Measurements from ENCODE around the gene PTPN12.
"Not testable (repeated sequence)": the region's sequence is repeated elsewhere in the genome, so short reads cannot be mapped to it uniquely, and the experiment has no call there.

The PTPN12 gene

DNA sequence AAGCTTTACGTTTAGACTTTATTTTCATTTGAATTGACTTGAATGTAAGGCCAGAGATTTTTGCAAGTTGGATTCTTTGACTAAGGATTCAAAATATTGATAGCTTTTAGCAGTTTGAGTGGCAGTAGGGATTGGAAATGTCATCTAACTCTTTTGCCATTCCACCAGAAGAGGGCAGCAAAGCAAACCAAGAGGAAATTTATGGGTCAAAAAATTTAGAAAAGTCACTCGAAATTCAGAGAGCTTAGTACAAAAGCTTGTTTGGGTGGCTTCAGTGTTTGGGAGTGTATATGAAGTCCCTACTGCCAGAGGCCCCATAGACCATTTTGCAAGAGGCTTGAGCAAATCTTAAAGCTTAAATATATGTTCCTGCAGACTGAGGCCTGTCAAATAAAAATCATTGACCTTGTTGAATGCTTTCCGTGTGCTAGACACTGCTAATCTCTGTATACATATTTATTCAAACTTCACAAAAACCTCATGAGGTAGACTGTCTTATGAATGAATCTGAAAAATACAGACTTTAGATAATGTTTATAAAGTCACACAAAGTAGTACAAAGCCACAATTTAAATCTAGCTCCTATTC lies 114.6 kb downstream of the PTPN12 start:
- Histone ChIP-seq H3K36me3 (ENCODE audit: control insufficient read depth, insufficient read depth, low read length) (no peaks in the 10 kb centered on the region), H3K4me3 (replicated peaks; ENCODE audit: low read depth, low read length) (no peak overlapping the region), H3K27me3 (replicated peaks; ENCODE audit: control insufficient read depth, insufficient read depth, low read length) (no peaks in the 10 kb centered on the region)
- TF ChIP-seq, protein P1, sequence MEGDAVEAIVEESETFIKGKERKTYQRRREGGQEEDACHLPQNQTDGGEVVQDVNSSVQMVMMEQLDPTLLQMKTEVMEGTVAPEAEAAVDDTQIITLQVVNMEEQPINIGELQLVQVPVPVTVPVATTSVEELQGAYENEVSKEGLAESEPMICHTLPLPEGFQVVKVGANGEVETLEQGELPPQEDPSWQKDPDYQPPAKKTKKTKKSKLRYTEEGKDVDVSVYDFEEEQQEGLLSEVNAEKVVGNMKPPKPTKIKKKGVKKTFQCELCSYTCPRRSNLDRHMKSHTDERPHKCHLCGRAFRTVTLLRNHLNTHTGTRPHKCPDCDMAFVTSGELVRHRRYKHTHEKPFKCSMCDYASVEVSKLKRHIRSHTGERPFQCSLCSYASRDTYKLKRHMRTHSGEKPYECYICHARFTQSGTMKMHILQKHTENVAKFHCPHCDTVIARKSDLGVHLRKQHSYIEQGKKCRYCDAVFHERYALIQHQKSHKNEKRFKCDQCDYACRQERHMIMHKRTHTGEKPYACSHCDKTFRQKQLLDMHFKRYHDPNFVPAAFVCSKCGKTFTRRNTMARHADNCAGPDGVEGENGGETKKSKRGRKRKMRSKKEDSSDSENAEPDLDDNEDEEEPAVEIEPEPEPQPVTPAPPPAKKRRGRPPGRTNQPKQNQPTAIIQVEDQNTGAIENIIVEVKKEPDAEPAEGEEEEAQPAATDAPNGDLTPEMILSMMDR (IDR thresholded peaks at IDR 0.05; ENCODE audit: insufficient read depth, low read length, poor library complexity, severe bottlenecking), result peak; percentile 70
- no peak for DNase-seq (ENCODE audit: extremely low read depth, insufficient read length)

DNA sequence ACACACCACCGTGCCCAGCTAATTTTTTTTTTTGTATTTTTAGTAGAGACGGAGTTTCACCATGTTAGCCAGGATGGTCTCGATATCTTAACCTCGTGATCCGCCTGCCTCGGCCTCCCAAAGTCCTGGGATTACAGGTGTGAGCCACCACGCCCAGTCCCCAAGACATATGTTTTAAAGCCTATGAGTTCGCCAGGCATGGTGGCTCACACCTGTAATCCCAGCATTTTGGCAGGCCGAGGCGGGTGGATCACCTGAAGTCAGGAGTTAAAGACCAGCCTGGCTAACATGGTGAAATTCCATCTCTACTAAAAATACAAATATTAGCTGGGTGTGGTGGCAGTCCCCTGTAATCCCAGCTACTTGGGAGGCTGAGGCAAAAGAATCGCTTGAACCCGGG lies 115.7 kb downstream of the PTPN12 start:
- H3K4me3 ChIP-seq (replicated peaks; ENCODE audit: low read depth, low read length); DNase-seq (ENCODE audit: extremely low read depth, insufficient read length); H3K27me3 ChIP-seq (replicated peaks; ENCODE audit: control insufficient read depth, insufficient read depth, low read length); H3K36me3 ChIP-seq (ENCODE audit: control insufficient read depth, insufficient read depth, low read length): not testable (repeated sequence)

DNA sequence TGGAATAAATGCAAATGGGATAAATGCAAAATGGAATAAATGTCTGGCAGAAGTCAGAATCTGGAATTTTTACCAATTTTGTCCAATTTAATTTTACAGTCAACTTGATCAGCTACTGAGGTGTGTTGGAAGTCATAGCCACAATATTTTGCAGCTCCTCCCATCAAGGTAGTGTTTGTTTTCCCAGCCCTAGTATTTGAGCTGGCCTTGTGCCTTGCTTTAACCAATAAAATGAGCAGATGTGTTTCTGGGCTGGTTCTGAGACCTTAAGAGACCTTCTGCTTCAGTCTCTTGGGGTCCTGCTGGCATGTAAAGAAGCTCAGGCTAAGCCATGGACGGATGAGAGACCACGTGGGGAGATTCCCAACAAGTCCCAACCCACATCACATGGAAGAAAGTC lies 116.5 kb downstream of the PTPN12 start:
- Histone ChIP-seq H3K36me3 (ENCODE audit: control insufficient read depth, insufficient read depth, low read length) (no peaks in the 10 kb centered on the region), H3K4me3 (replicated peaks; ENCODE audit: low read depth, low read length) (no peak overlapping the region), H3K27me3 (replicated peaks; ENCODE audit: control insufficient read depth, insufficient read depth, low read length) (no peaks in the 10 kb centered on the region)
- no peak for DNase-seq (ENCODE audit: extremely low read depth, insufficient read length)
- TF ChIP-seq, protein P1 (IDR thresholded peaks at IDR 0.05; ENCODE audit: insufficient read depth, low read length, poor library complexity, severe bottlenecking), result no peak

DNA sequence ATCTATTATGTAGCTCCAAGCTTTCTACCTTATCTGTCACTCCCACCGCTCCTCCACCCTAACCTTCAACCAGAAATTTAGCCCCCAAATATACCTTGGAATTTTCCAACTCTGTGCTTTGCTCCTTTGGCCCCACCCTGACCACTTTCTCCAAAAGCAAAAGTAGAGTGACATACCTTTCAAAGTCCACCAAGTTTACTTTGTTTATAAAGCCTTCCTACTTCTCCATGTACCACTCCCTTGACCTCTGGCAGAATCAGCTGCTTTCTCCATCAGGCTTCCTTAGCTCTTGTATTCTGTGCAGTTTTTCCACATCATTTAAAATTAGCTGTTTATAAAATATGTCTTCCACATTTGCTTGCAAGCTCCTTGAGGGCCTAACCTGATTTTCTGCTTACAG lies 118.3 kb downstream of the PTPN12 start:
- no peaks in the 10 kb centered on the region for H3K36me3 ChIP-seq (ENCODE audit: control insufficient read depth, insufficient read depth, low read length)
- DNase-seq (ENCODE audit: extremely low read depth, insufficient read length), result no peak
- TF ChIP-seq, protein P1 (IDR thresholded peaks at IDR 0.05; ENCODE audit: insufficient read depth, low read length, poor library complexity, severe bottlenecking), result no peak
- H3K4me3 ChIP-seq (replicated peaks; ENCODE audit: low read depth, low read length), result no peak overlapping the region
- no peaks in the 10 kb centered on the region for H3K27me3 ChIP-seq (replicated peaks; ENCODE audit: control insufficient read depth, insufficient read depth, low read length)

DNA sequence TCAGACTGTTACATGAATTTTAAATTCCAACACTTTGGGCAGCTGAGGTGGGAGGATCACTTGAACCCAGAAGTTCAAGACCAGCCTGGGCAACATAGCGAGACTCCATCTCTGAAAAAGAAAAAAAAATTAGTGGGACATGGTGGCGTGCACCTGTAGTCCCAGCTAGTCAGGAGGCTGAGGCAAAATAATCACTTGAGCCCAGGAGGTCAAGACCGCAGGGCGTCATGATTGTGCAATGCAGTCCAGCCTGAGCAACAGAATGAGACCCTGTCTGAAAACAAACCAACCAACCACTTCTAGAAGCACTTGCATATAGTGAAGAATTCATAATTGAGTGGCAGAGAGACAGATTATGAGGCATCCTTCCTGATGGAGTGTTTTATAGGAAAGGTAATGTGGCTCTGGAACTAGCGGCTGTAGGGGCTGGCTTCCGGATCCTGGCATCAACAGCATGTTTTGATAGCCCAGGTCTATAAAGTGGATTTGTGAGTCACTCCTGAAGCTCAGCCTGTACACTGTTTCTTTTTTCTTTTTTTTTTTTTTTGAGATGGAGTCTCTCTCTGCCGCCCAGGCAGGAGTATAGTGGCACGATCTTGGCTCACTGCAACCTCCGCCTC lies 118.9 kb downstream of the PTPN12 start:
- H3K4me3 ChIP-seq (replicated peaks; ENCODE audit: low read depth, low read length), result no peak overlapping the region
- TF ChIP-seq, protein P1 (IDR thresholded peaks at IDR 0.05; ENCODE audit: insufficient read depth, low read length, poor library complexity, severe bottlenecking), result no peak
- H3K27me3 ChIP-seq (replicated peaks; ENCODE audit: control insufficient read depth, insufficient read depth, low read length), result no peaks in the 10 kb centered on the region
- H3K36me3 ChIP-seq (ENCODE audit: control insufficient read depth, insufficient read depth, low read length), result no peaks in the 10 kb centered on the region
- DNase-seq (ENCODE audit: extremely low read depth, insufficient read length), result no peak

DNA sequence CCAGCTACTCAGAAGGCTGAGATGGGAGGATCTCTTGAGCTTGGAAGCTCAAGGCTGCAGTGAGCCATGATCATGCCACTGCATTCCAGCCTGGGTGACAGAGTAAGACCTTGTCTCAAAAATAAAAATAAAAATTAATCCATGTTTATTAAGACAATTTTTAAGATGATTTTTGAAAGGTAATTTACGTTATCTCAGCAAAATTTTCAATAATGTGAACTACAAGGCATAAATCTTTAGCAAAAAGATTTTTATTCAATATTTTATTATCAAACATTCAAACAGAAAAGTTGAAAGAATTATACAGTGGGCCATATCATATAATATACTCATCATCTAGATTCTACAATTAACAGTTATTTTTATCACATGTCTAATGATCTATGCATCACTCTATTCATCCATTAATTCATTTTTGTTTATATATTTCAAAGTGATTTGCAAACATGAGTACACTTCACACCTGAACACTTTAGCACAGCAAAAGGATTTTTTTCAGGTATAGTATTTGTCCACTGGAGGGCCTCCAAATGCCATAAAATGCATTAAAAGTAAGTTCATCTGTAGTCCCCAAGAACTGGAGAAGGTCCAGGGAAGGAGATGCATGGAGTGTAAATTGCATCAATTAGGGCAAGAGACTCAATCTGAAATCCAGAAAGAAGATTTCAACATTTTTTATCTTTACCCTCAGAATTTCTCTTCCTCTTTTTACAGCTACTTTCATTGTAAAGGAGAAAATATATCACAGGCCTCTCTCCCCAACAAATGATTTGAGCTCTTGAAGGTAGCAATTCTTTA lies 120.5 kb downstream of the PTPN12 start:
- H3K36me3 ChIP-seq (ENCODE audit: control insufficient read depth, insufficient read depth, low read length), result no peaks in the 10 kb centered on the region
- peak; percentile 16 for DNase-seq (ENCODE audit: extremely low read depth, insufficient read length)
- TF ChIP-seq, protein P1 (IDR thresholded peaks at IDR 0.05; ENCODE audit: insufficient read depth, low read length, poor library complexity, severe bottlenecking), result peak; percentile 53
- no peak overlapping the region for H3K4me3 ChIP-seq (replicated peaks; ENCODE audit: low read depth, low read length)
- H3K27me3 ChIP-seq (replicated peaks; ENCODE audit: control insufficient read depth, insufficient read depth, low read length), result no peaks in the 10 kb centered on the region
